Measurements from ENCODE around the gene FBXO30.

Gene FBXO30

DNA sequence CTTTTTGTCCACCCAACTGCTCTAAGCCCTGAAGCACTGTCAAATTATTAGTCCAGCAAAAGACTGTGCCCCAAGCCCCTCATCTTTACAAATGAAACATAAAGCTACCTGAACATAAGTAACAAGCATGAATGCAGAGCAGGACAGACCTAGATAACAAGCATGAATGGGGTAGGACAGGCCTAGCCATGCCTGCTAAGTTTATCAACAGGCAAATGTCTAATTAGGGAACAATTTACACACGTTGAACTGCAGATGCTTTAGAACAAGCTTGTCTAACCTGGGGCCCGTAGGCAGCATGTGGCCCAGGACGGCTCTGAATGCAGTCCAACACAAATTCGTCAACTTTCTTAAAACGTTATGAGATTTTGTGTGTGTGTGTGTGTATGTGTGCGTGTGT is 13.6 kb downstream of the FBXO30 start:
- peaks cover 54% of the 10 kb centered on the region for H3K36me3 ChIP-seq
- no peaks in the 10 kb centered on the region for H3K9me3 ChIP-seq
- no peak overlapping the region for H3K27ac ChIP-seq
- no peak overlapping the region for H3K4me3 ChIP-seq (ENCODE audit: low read depth in 1 of 2, low read length in 1 of 2)
- no peaks in the 10 kb centered on the region for H3K4me1 ChIP-seq (ENCODE audit: control insufficient read depth in 1 of 2, insufficient read depth in 1 of 2, low read depth in 1 of 2, low read length in 1 of 2)
- no peak for TF ChIP-seq CTCF (IDR thresholded peaks at IDR 0.05)
- H3K27me3 ChIP-seq: no peaks in the 10 kb centered on the region

DNA sequence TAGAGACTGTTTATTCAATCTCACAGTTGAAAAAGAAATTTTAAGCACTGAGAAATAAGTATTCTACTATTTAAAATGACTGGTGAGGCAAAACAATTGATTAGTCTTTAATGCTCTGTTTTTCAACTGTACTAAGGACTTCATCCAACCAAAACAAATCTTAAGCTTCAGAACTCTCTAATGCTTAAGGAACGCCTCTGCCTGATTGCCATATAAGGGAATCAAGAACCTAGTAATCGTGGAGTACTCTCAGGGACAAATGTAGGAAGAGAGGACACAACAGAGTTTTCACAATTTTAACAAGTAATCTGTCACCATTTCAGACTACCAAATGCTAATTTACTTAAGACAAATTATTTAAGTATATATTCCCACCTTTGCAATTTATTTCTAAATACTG is 16.1 kb downstream of the FBXO30 start:
- Histone ChIP-seq H3K27me3 (no peaks in the 10 kb centered on the region), H3K9me3 (no peaks in the 10 kb centered on the region), H3K4me1 (ENCODE audit: control insufficient read depth in 1 of 2, insufficient read depth in 1 of 2, low read depth in 1 of 2, low read length in 1 of 2) (no peaks in the 10 kb centered on the region), H3K4me3 (ENCODE audit: low read depth in 1 of 2, low read length in 1 of 2) (no peak overlapping the region), H3K36me3 (peaks cover 31% of the 10 kb centered on the region), H3K27ac (no peak overlapping the region)
- TF ChIP-seq CTCF (IDR thresholded peaks at IDR 0.05): no peak

- TF ChIP-seq CTCF (IDR thresholded peaks at IDR 0.05): no peak
- Histone ChIP-seq H3K27me3 (no peaks in the 10 kb centered on the region), H3K36me3 (no peaks in the 10 kb centered on the region), H3K9me3 (no peaks in the 10 kb centered on the region), H3K4me1 (ENCODE audit: control insufficient read depth in 1 of 2, insufficient read depth in 1 of 2, low read depth in 1 of 2, low read length in 1 of 2) (no peaks in the 10 kb centered on the region), H3K27ac (no peak overlapping the region), H3K4me3 (ENCODE audit: low read depth in 1 of 2, low read length in 1 of 2) (no peak overlapping the region)
Observed at GRCh38 chr6:145789443-145789842, 25.2 kb downstream of the FBXO30 start.

GRCh38 chr6:145787688-145788087 is 26.9 kb downstream of the FBXO30 start:
- Histone ChIP-seq H3K9me3 (no peaks in the 10 kb centered on the region), H3K27ac (no peak overlapping the region), H3K4me3 (ENCODE audit: low read depth in 1 of 2, low read length in 1 of 2) (no peak overlapping the region), H3K27me3 (no peaks in the 10 kb centered on the region), H3K4me1 (ENCODE audit: control insufficient read depth in 1 of 2, insufficient read depth in 1 of 2, low read depth in 1 of 2, low read length in 1 of 2) (no peaks in the 10 kb centered on the region), H3K36me3 (no peaks in the 10 kb centered on the region)
- no peak for TF ChIP-seq CTCF (IDR thresholded peaks at IDR 0.05)

- Histone ChIP-seq H3K9me3 (no peaks in the 10 kb centered on the region), H3K27ac (no peak overlapping the region), H3K27me3 (no peaks in the 10 kb centered on the region), H3K36me3 (no peaks in the 10 kb centered on the region), H3K4me1 (ENCODE audit: control insufficient read depth in 1 of 2, insufficient read depth in 1 of 2, low read depth in 1 of 2, low read length in 1 of 2) (no peaks in the 10 kb centered on the region), H3K4me3 (ENCODE audit: low read depth in 1 of 2, low read length in 1 of 2) (no peak overlapping the region)
- TF ChIP-seq CTCF (IDR thresholded peaks at IDR 0.05): no peak
Observed at GRCh38 chr6:145784683-145785082, 29.9 kb downstream of the FBXO30 start.

GRCh38 chr6:145783796-145784195 is 30.8 kb downstream of the FBXO30 start:
- Histone ChIP-seq H3K27ac (no peak overlapping the region), H3K9me3 (no peaks in the 10 kb centered on the region), H3K4me3 (ENCODE audit: low read depth in 1 of 2, low read length in 1 of 2) (no peak overlapping the region), H3K4me1 (ENCODE audit: control insufficient read depth in 1 of 2, insufficient read depth in 1 of 2, low read depth in 1 of 2, low read length in 1 of 2) (no peaks in the 10 kb centered on the region), H3K27me3 (no peaks in the 10 kb centered on the region), H3K36me3 (no peaks in the 10 kb centered on the region)
- no peak for TF ChIP-seq CTCF (IDR thresholded peaks at IDR 0.05)
